Testis (tissue), 3 donors: Measurements from ENCODE around the gene HOXA10. TPM values are rescaled to one million over a fixed set of nuclear protein-coding genes. Genes with fewer than 3 reads are reported as not detected.
A peak's percentile ranks its signal among the peaks of the same experiment; 100 is the strongest.

Source experiments
- DNase-seq: peaks from one replicate; pipeline ENCODE4 v3.0.0-alpha.2; 2019
- H3K27ac ChIP-seq, 2 donors: fragments of 200-600 bp; sonication (generic); one replicate each; pipeline ENCODE4 v1.5.1; 2019
- H3K27me3 ChIP-seq: fragments of 200-600 bp; sonication (generic); one replicate; pipeline ENCODE4 v1.5.1; 2019
- H3K36me3 ChIP-seq: fragments of 200-600 bp; sonication (generic); one replicate; pipeline ENCODE4 v1.5.1; 2017; ENCODE audit warnings: low read depth; ENCODE audit errors: missing control alignments
- H3K4me1 ChIP-seq: fragments of 200-600 bp; sonication (generic); one replicate; pipeline ENCODE4 v1.5.1; 2019
- H3K4me3 ChIP-seq, 2 donors: fragments of 200-600 bp; sonication (generic); one replicate each; pipeline ENCODE4 v1.5.1; 2017 to 2019
- H3K9me3 ChIP-seq: fragments of 200-600 bp; sonication (generic); one replicate; pipeline ENCODE4 v1.5.1; 2017
- CTCF ChIP-seq, 3 experiments: fragments of 450-650 bp in 2 of 3; fragments of 200-600 bp in 1 of 3; sonication (generic) in 1 of 3; IDR thresholded peaks; one replicate each; pipeline ENCODE4 v1.5.1; 2016 to 2019; ENCODE audit warnings: antibody characterized with exemption in 3 of 3, mild to moderate bottlenecking in 2 of 3, moderate library complexity in 1 of 3
- POLR2A ChIP-seq: fragments of 450-650 bp; IDR thresholded peaks from one replicate; pipeline ENCODE4 v1.6.1; 2017; ENCODE audit warnings: antibody characterized with exemption, mild to moderate bottlenecking, moderate library complexity
- WGBS, 2 donors: methylation state at CpG; one replicate each; pipeline ENCODE4 v1.1.5; 2018; 5-methylcytosine and 5-hydroxymethylcytosine counted together
- intact Hi-C: fragments of 100-400 bp; cut with DNase I; formaldehyde crosslinking; loops from one replicate; pipeline ENCODE4 v1.15.1; 2023; ENCODE audit warnings: low total_unique reads
- polyA plus RNA-seq: library from polyadenylated mRNA; stranded (reverse); fragments of 350-450 nt; fragmentation: Illumina TruSeq; extraction: RNeasy Lipid Tissue Mini Kit (QIAGEN cat#74804); gene quantifications from one replicate; pipeline ENCODE4 v1.2.3, GENCODE V29; 2014; ENCODE audit warnings: low read depth, low replicate concordance; ENCODE audit not compliant: insufficient read depth
- total RNA-seq, 2 donors: library from RNA; depleted of rRNA; stranded (reverse); fragments of >200 nt; gene quantifications; one replicate each; pipeline ENCODE4 v1.2.3, GENCODE V29; 2016

HOXA10 gene
- total and polyA plus RNA-seq, 3 donors from 2014 or later: 0.31 to 1.8 (median 1.6) TPM

- TF ChIP-seq CTCF (IDR thresholded peaks at IDR 0.05) (no peak), POLR2A (no peak)
- no peaks in the 10 kb centered on the region for H3K36me3 ChIP-seq
- no peak overlapping the region for H3K27ac ChIP-seq
- H3K9me3 ChIP-seq: no peaks in the 10 kb centered on the region
- H3K4me1 ChIP-seq: no peaks in the 10 kb centered on the region
- H3K27me3 ChIP-seq: no peaks in the 10 kb centered on the region
- 87 to 93% methylated on average over 2 of the region's 2 CpGs for WGBS, 2 donors
- no peak for DNase-seq
- intact Hi-C loops: no loop called here
- no peak overlapping the region for H3K4me3 ChIP-seq
Observed at GRCh38 chr7:27137640-27138315, 36.3 kb downstream of the HOXA10 start.

GRCh38 chr7:27134392-27134791 is 39.7 kb downstream of the HOXA10 start:
- 55 to 82% methylated on average over 2 of the region's 2 CpGs for WGBS, 2 donors
- Histone ChIP-seq H3K9me3 (no peaks in the 10 kb centered on the region), H3K4me1 (no peaks in the 10 kb centered on the region), H3K4me3 (no peak overlapping the region), H3K36me3 (no peaks in the 10 kb centered on the region), H3K27me3 (no peaks in the 10 kb centered on the region), H3K27ac (no peak overlapping the region)
- DNase-seq: no peak
- TF ChIP-seq CTCF (IDR thresholded peaks at IDR 0.05) (no peak), POLR2A (no peak)
- intact Hi-C loops: no loop called here

- DNase-seq: peak; percentile 11
- no peaks in the 10 kb centered on the region for H3K36me3 ChIP-seq
- TF ChIP-seq CTCF (IDR thresholded peaks at IDR 0.05) (no peak), POLR2A (no peak)
- no peak overlapping the region for H3K4me3 ChIP-seq
- H3K27ac ChIP-seq: no peak overlapping the region
- H3K9me3 ChIP-seq: no peaks in the 10 kb centered on the region
- no peaks in the 10 kb centered on the region for H3K4me1 ChIP-seq
- no peaks in the 10 kb centered on the region for H3K27me3 ChIP-seq
- intact Hi-C loops: no loop called here
- WGBS, 2 donors: 52 to 54% methylated on average over 18 of the region's 18 CpGs
Observed at GRCh38 chr7:27133409-27134231, 40.5 kb downstream of the HOXA10 start.

GRCh38 chr7:27132978-27133377 is 41.1 kb downstream of the HOXA10 start:
- intact Hi-C loops: no loop called here
- DNase-seq: no peak
- no peaks in the 10 kb centered on the region for H3K9me3 ChIP-seq
- TF ChIP-seq POLR2A (no peak), CTCF (IDR thresholded peaks at IDR 0.05) (no peak)
- WGBS, 2 donors: 51 to 60% methylated on average over 6 of the region's 6 CpGs
- no peak overlapping the region for H3K4me3 ChIP-seq
- no peaks in the 10 kb centered on the region for H3K4me1 ChIP-seq
- H3K36me3 ChIP-seq: no peaks in the 10 kb centered on the region
- no peaks in the 10 kb centered on the region for H3K27me3 ChIP-seq
- no peak overlapping the region for H3K27ac ChIP-seq
